Measurements from ENCODE around the gene MANBA. TPM values are rescaled to one million over a fixed set of nuclear protein-coding genes. Genes with fewer than 3 reads are reported as not detected.

MANBA gene
- polyA plus RNA-seq, 2 of the 4 experiments (the other 2 are of a cell fraction) = 9.3 to 10.4 TPM

Small RNA genes lying within 50 kb of the gene (small RNA-seq; reads per million reads assigned to genes)
- gene AC018797.1 = 0 reads per million in 6 experiments

Other genes starting within 250 kb of the MANBA start
- 254 and 338 TPM in 2 replicates for gene UBE2D3, start 66.6 kb upstream of the MANBA start, polyA plus RNA-seq (2011; rRNA removed)
- gene UBE2D3, start 66.6 kb upstream of the MANBA start, polyA plus RNA-seq (2017; fragmentation: RNase III; extraction: RNeasy Plus Mini Kit Qiagen cat#74134 plus additional on column Dnase treatment) = 181 to 198 TPM (median 186 TPM) in 3 replicates
- 59.1 and 84.1 TPM in 2 replicates for gene CISD2, start 108.0 kb upstream of the MANBA start, polyA plus RNA-seq (2011; rRNA removed)
- gene CISD2, start 108.0 kb upstream of the MANBA start, polyA plus RNA-seq (2017; fragmentation: RNase III; extraction: RNeasy Plus Mini Kit Qiagen cat#74134 plus additional on column Dnase treatment) = 44.9 to 49.9 TPM (median 48.6 TPM) in 3 replicates

Data from A549 (cell line).